GM10266 (cell line): Measurements from ENCODE around the gene PDCD1LG2.

ENCODE experiments used
- DNase-seq: peaks from one replicate; pipeline ENCODE4 v3.0.0; 2012; ENCODE audit errors: extremely low spot score
- TF ChIP-seq, protein P1 (sequence below): IDR thresholded peaks from 2 replicates; pipeline ENCODE4 v1.5.1; 2012; ENCODE audit warnings: mild to moderate bottlenecking, low read depth; ENCODE audit not compliant: control insufficient read depth, insufficient read depth; ENCODE audit errors: missing control alignments

PDCD1LG2 gene

DNA sequence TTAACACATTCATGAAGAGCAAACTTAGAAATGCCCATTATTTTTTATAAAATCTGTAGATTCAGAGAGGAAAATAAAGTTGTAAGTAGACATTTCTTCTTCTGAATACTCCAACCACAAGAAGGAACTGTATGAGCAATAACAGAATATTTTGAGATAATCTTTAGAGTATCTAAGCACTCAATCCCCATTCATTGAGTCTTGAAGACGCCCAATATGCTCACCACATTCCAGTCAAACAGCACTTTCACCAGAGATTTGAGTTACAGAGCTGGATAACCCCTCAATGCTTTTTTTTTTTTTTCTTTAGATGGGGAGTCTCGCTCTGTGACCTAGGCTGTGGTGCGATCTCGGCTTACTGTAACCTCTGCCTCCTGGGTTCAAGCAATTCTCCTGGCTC, 103.9 kb downstream of the PDCD1LG2 start:
- TF ChIP-seq, protein P1, sequence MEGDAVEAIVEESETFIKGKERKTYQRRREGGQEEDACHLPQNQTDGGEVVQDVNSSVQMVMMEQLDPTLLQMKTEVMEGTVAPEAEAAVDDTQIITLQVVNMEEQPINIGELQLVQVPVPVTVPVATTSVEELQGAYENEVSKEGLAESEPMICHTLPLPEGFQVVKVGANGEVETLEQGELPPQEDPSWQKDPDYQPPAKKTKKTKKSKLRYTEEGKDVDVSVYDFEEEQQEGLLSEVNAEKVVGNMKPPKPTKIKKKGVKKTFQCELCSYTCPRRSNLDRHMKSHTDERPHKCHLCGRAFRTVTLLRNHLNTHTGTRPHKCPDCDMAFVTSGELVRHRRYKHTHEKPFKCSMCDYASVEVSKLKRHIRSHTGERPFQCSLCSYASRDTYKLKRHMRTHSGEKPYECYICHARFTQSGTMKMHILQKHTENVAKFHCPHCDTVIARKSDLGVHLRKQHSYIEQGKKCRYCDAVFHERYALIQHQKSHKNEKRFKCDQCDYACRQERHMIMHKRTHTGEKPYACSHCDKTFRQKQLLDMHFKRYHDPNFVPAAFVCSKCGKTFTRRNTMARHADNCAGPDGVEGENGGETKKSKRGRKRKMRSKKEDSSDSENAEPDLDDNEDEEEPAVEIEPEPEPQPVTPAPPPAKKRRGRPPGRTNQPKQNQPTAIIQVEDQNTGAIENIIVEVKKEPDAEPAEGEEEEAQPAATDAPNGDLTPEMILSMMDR = no peak
- no peak for DNase-seq

DNA sequence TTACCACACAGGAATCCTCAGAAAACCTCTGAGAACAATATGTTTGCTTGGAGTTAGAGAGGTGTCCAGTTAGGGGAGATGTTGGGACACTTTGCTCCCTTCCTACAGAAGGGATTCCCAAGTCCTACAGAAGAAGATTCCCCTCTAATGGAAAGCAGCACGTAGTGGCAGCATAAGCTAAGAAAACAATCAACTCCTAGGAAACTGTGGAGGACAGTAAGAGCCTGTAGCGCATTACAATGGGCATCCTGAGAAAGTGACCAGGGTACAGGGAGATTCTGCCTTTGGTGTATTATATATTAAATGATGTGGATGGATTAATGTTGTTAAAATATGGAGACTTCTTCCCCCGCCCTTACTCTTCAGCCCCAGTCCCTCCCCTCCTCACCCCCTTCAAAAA, 104.7 kb downstream of the PDCD1LG2 start:
- TF ChIP-seq, protein P1 = no peak
- DNase-seq = no peak

DNA sequence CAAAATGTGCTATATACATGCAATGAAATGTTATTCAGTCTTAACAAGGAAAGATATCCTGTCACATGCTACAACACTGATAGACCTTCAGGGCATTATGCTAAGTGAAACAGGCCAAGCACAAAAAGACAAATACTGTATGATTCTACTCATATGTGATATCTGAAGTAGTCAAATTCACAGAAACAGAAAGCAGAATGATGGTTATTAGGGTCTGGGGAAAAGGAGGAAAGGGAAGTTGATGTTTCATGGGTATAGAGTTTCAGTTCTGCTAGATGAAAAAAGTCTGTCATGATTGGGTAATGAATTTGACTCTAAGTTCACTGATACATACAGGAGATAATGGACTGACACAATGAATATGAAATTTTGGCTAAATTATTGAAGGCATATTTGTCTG, 107.4 kb downstream of the PDCD1LG2 start:
- TF ChIP-seq, protein P1 = no peak
- peak; percentile 38 for DNase-seq

DNA sequence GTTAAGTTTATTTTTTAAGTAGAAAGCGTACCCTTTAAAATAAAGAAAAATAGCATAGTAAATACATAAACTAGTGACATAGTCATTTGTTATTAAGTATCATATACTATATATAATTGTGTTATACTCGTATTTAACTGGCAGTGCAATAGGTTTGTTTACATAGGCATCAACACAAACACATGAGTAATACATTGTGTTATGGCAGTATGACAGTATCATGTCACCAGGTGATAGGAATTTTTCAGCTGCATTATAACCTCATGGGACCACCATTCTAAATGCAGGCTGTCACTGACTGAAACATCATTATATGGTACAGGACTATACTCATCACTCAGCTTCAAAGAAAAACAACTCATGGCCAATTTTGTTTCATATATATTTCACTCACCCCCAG, 110.2 kb downstream of the PDCD1LG2 start:
- TF ChIP-seq, protein P1 = no peak
- no peak for DNase-seq
